ENCODE results near the gene SHC3. TPM values are rescaled to one million over a fixed set of nuclear protein-coding genes. Genes with fewer than 3 reads are reported as not detected.

The SHC3 gene
- total RNA-seq, 4 donors from 2014 or later, result 0.51 to 3.5 (median 2.5) TPM

GRCh38 chr9:89042984-89043383, 135.6 kb downstream of the SHC3 start:
- TF ChIP-seq POLR2A (IDR thresholded peaks at IDR 0.05) (no peak), CTCF (IDR thresholded peaks at IDR 0.05) (no peak)
- H3K4me1 ChIP-seq, result no peaks in the 10 kb centered on the region
- no peaks in the 10 kb centered on the region for H3K27me3 ChIP-seq
- H3K27ac ChIP-seq, result no peak overlapping the region
- H3K36me3 ChIP-seq, result no peaks in the 10 kb centered on the region
- no peaks in the 10 kb centered on the region for H3K9me3 ChIP-seq
- intact Hi-C loops (cut with DNase I; ENCODE audit: low total_unique reads), result no loop called here
- H3K4me3 ChIP-seq, result no peak overlapping the region
- no peak for DNase-seq

- no peaks in the 10 kb centered on the region for H3K4me1 ChIP-seq
- H3K4me3 ChIP-seq, result no peak overlapping the region
- no peaks in the 10 kb centered on the region for H3K27me3 ChIP-seq
- H3K9me3 ChIP-seq, result no peaks in the 10 kb centered on the region
- H3K36me3 ChIP-seq, result no peaks in the 10 kb centered on the region
- intact Hi-C loops (cut with DNase I; ENCODE audit: low total_unique reads), result no loop called here
- TF ChIP-seq CTCF (IDR thresholded peaks at IDR 0.05) (no peak), POLR2A (IDR thresholded peaks at IDR 0.05) (no peak)
- no peak for DNase-seq
- H3K27ac ChIP-seq, result no peak overlapping the region
Observed at GRCh38 chr9:89039664-89040063, 139.0 kb downstream of the SHC3 start.

GRCh38 chr9:89039104-89039465, 139.5 kb downstream of the SHC3 start:
- TF ChIP-seq POLR2A (IDR thresholded peaks at IDR 0.05), result no peak
- TF ChIP-seq CTCF (IDR thresholded peaks at IDR 0.05), result no peak
- no peak overlapping the region for H3K27ac ChIP-seq

GRCh38 chr9:89038382-89039103, 140.1 kb downstream of the SHC3 start:
- Histone ChIP-seq H3K27me3 (no peaks in the 10 kb centered on the region), H3K4me1 (no peaks in the 10 kb centered on the region), H3K36me3 (no peaks in the 10 kb centered on the region), H3K9me3 (no peaks in the 10 kb centered on the region), H3K4me3 (no peak overlapping the region), H3K27ac (peak overlapping the region in 1 of 2 donors; percentile 51)
- TF ChIP-seq POLR2A (IDR thresholded peaks at IDR 0.05), result no peak
- DNase-seq, result peak in 1 of 2 donors; percentile 45
- intact Hi-C loops (cut with DNase I; ENCODE audit: low total_unique reads), result no loop called here

More at GRCh38 chr9:89039104-89039465, 139.5 kb downstream of the SHC3 start:
- no peaks in the 10 kb centered on the region for H3K27me3 ChIP-seq
- no peak for DNase-seq
- intact Hi-C loops (cut with DNase I; ENCODE audit: low total_unique reads), result no loop called here
- no peaks in the 10 kb centered on the region for H3K36me3 ChIP-seq
- no peak overlapping the region for H3K4me3 ChIP-seq
- H3K4me1 ChIP-seq, result no peaks in the 10 kb centered on the region
- no peaks in the 10 kb centered on the region for H3K9me3 ChIP-seq

GRCh38 chr9:89037891-89038290, 140.7 kb downstream of the SHC3 start:
- Histone ChIP-seq H3K4me3 (no peak overlapping the region), H3K4me1 (no peaks in the 10 kb centered on the region), H3K27me3 (no peaks in the 10 kb centered on the region), H3K36me3 (no peaks in the 10 kb centered on the region), H3K9me3 (no peaks in the 10 kb centered on the region), H3K27ac (peak overlapping the region; percentile 29 to 51)
- intact Hi-C loops (cut with DNase I; ENCODE audit: low total_unique reads), result no loop called here
- no peak for DNase-seq
- no peak for TF ChIP-seq CTCF (IDR thresholded peaks at IDR 0.05)
- no peak for TF ChIP-seq POLR2A (IDR thresholded peaks at IDR 0.05)
